NCI-H774 (cell line): ENCODE data around the gene FAM227B.
"Not testable (repeated sequence)": the region's sequence is repeated elsewhere in the genome, so short reads cannot be mapped to it uniquely, and the experiment has no call there.

Experiments used
- DNase-seq: peaks from one replicate; lab custom pipeline; 2025; lab: John Stamatoyannopoulos, UW

The FAM227B gene

DNA sequence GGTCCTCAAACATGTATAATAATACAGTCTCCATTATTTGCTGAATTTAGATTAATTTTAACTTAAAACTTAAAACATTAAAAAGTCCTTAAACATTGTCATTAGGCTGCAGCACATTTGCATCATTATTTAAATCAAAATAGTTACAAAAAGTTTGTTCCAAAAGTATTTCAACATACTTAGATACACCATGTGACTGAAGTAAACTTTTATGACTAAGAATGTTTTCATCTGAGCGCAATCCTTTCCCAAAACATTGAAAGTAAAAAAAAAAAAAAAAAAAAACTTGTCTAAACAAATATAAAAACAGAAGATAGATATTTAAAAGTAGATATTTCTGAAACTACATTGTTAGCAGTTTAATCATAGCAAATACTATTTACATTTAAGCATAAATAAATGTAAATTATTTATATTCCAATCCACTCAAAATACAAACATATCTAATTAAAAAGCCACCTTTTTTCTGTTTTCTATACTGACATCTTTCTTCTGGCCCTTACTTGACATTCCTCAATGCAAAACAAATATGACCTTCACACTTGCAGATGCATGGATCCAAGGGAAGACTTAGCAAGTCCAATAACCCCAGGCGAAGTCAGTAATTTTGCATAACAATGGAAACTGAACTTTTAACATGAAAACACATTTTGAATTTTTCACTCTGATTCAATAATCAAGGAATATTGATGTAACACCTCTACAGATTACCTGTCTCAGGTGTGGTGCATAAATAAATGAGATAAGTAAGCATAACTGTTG, 10.3 kb downstream of the FAM227B start:
- no peak for DNase-seq

DNA sequence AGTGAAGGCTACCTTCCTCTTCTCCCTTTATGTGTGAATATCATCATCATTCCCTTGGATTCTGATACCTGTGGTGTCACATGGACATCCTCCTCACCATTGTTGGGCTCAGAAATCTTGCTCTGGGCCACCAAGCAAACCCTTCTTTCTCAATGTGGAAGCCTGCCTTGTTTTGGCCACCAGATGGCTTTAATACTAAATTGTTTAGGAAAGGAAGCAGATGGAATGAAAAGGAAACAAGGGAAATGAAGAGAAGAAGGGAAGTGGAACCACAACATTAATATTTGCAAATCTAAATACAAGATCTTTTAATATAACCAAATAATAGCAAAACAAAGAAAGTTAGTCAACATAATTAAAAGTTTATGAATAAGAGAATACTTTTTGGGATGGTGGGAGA, 14.0 kb downstream of the FAM227B start:
- DNase-seq = no peak

DNA sequence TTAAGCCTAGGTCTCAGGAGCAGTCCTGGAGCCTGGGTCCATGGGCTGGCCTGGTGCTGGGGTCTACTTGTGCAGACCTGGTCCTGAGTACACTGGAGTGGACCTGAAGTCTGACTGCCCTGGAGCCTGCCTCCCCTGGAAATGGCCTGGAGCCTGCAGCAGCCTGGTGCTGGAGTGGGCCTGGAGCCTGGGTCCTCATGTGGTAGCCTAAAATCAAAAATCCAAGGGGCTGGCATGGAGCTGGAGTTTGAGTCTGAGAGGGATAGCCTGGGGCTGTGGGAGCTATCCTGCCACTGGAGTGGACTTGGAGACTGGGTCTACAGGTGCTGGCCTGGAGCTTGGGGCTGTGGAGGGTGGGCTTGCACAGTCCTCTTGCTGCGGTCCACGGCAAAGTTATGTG, 15.0 kb downstream of the FAM227B start:
- DNase-seq = no peak

DNA sequence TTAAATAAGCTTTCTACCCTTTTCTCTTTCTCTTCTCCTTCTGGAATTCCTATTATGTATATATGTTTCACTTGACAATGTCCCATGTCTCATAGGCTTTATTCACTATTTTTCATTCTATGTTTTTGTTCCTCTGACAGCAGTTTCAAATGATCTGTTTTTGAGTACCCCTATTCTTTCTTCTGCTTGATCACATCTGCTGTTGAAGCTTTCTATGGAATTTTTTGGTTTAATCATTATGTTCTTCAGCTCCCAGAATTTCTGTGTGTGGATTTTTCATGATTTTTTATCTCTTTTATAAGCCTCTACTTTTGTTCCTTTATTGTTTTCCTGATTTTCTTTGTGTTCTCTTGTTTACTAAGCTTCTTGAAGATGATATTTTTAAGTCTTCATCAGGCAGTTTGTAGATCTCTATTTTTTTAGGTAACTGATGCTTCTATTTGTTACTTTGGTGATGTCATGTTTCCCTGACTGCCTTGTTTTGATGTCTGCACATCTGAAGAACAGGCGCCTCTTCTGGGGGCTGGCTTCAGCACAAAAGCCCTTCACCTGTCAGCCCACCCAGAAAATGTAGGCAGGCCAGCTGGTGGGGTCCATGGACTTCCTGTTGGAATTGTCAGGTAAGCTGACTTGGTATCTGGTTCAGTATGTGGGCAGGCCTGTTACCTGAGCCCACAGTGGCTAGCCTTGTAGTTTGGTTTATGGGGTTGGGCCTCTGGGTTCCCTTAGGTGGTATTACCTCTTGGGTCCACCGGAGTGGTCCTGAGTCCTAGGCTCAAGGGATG, 15.8 kb downstream of the FAM227B start:
- no peak for DNase-seq

DNA sequence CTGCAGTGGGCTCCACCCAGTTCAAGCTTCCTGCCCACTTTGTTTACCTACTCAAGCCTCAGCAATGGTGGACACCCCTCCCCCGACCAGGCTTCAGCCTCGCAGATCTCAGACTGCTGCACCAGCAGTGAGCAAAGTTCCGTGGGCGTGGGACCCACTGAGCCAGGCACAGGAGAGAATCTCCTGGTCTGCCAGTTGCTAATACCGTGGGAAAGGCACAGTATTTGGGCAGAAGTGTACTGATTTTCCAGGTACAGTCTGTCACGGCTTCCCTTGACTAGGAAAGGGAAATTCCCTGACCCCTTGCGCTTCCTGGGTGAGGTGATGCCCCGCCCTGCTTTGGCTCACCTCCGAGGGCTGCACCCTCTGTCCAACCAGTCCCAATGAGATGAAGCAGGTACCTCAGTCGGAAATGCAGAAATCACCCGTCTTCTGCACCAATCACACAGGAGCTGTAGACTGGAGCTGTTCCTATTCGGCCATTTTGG, 27.7 kb downstream of the FAM227B start:
- not testable (repeated sequence) for DNase-seq

DNA sequence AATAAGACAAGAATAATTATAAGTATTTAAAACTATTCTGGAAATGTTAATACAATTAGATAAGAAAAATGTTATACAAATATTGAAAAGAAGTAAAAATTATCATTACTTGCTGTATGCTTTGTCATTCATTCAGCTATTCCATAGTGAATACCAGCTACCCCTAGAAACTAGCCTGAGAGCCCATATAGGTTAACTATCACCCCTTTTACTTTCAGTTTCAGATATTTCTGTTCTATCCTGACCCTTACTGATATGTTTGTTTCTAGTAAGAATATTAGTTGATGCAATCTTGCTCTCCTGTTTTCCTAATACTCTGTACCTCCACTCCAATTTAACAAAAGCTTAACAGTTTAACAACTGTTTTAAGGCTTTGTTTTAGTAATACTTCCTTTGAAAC, 31.6 kb downstream of the FAM227B start:
- no peak for DNase-seq

DNA sequence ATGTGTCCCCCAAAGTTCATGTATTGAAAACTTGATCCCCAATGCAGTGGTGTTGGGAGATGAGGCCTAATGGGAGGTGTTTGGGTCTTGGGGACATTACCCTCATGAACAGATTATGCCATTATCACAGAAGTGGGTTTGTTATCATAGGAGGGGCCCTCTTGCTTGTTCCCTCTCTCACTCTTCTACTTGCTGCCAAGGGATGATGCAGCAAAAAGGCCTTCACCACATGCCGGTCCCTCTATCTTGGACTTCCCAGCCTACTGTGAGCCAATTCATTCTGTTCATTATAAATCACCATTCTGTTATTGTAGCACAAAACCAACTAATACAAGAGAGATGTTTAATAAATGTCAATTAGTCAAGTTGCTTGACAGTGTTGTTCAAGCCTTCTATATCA, 47.2 kb downstream of the FAM227B start:
- DNase-seq = no peak

DNA sequence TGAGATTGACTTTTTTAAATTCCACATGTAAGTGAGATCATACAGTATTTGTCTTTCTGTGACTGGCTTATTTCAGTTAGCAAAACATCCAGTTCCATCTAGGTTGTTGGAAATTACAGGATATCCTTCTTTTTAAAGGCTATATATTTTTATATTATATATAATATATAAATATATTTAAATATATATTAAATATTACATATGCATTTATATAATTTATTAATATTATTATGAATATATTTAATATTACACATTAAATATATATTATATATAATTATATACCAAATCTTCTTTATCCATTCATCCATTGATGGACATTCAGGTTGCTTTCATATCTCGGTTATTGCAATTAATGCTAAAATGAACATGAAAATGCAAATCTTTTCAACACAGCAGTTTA, 49.9 kb downstream of the FAM227B start:
- DNase-seq = no peak

DNA sequence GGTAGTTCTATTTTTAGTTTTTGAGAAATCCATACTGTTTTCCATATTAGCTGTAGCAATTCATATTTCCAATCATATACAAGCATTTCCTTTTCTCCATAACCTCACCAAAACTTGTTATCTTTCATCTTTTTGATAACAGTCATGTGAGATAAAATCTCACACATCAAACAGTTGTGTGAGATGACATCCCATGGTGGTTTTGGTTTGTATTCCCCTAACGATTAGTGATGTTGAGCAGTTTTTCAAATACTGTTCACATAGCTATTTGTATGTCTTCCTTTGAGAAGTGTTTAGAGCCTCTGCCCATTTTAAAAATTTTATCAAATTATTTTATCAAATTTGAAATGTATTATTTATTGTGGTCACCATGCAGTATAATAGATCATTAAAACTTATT, 50.4 kb downstream of the FAM227B start:
- no peak for DNase-seq

DNA sequence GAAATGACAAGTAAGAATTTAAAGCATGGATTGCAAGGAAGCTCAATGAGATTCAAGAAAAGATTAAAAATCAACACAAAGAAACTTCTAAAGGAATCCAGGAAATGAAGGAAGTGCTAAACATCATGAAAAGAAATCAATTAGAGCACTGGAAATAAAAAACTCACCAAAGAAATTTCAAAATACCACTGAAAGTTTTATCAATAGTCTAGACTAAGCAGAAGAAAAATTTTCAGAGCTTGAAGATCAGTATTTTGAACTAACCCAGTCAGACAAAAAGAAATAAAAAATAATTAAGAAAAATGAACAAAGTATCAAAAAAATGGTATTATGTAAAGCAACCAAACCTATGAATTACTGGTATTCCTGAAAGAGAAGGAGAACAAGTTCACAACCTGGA, 60.6 kb downstream of the FAM227B start:
- DNase-seq = no peak

DNA sequence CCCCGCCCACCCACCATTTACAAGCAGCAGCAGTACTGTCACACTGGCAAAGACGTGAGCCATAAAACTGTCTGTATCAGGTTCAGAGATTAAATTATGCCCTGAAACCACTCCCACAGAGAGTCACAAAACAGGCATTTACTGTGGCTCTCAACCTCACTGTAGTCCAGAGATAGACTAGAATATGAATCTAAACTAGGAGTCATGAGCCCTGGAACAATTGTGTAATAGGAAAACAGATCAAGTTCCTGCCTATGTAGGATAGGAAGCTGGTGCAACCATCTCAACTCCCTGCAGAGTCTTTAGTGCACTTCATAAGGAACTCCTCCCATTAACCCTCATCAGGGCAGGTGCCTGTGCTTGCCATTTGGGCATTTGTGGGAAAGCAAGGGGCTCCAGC, 61.7 kb downstream of the FAM227B start:
- DNase-seq = no peak

DNA sequence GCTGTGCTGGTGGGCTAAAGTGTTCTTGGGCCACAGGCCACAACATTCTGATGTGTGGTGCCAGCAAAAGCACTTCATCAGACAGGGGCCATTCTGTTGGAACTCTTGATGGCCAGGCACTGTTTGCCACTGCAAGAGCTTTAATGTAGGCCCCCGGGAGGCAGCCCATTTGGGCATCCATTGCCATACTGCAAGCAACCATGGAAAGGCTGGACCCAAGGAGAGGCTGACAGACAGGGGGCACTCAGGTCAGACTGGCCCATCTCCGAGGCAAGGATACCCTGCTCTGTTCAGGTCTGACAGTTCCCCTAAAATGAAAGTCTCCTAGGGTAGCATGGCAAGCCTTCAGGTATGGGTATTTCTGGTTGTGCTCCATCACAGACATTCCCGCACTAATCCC, 64.2 kb downstream of the FAM227B start:
- DNase-seq = no peak

DNA sequence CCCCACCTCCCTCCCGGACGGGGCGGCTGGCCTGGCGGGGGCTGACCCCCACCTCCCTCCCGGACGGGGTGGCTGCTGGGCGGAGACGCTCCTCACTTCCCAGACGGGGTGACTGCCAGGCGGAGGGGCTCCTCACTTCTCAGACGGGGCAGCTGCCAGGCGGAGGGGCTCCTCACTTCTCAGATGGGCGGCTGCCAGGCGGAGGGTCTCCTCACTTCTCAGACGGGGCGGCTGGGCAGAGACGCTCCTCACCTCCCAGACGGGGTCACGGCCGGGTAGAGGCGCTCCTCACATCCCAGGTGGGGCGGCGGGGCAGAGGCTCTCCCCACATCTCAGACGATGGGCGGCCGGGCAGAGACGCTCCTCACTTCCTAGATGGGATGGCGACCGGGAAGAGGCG, 70.3 kb downstream of the FAM227B start:
- DNase-seq = not testable (repeated sequence)

DNA sequence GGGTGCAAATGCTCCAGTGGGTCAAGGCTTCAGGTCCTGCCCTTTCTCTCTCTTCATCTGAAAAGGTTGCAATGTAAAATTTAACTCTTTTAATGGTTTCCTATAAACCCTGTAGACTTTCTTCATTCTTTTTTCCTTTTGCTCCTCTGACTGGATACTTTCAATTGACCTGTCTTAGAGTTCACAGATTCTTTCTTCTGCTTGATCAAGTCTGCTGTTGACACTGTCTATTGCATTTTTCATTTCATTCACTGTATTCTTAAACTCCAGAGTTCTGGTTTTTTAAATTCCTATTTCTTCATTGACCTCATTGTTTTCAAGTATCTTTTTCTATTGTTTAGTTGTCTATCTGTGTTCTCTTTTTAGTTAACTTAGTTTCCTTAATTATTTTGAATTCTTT, 82.1 kb downstream of the FAM227B start:
- DNase-seq = no peak

DNA sequence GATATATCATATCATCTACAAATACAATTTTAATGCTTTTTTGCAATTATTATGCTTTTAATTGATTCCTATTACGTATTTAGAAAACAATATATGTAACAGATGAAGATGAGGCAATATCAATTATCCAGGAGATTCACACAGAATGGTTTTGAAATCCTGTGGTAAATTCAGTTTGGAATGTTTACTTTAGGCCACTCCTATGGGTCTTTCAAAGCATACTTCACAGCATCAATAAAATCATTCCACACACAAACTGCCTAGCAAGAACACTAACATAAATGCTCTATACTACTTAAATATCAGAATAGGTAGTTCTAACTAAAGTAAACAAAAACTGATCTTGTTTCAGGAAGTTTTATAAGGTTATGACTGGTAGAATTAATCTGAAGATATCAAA, 90.5 kb downstream of the FAM227B start:
- no peak for DNase-seq

DNA sequence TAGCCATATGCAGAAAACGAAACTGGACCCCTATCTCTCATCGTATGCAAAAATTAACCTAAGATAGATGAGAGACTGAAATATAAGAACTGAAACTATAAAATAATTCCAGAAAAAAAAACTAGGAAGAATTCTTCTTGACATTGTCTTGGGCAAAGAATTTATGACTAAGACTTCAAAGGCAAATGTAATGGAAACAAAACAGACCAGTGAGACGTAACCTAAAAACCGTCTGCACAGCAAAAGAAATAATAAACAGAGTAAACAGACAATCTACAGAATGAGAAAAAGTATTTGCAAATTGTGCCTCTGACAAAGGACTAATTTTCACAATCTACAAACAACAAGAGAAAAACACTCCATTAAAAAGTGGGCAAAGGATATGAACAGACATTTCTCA, 92.3 kb downstream of the FAM227B start:
- DNase-seq = no peak

DNA sequence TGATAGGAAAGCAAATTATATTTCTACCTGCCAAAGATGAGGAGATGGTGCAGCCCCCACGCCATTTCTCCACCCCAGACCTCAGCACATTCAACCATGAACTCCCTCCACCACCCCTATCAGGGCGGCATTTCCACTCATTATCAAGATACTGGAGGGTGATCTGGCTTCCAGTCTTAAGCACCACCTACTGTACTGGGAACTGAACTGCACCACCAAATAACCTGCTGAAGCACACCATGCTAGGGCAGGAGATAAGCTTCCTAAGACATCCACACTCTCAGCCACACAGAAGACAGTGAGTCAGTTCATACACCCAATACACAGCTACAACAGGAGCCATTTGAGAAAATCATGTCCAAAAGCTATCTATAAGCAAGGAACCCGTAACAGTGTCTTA, 98.8 kb downstream of the FAM227B start:
- no peak for DNase-seq

DNA sequence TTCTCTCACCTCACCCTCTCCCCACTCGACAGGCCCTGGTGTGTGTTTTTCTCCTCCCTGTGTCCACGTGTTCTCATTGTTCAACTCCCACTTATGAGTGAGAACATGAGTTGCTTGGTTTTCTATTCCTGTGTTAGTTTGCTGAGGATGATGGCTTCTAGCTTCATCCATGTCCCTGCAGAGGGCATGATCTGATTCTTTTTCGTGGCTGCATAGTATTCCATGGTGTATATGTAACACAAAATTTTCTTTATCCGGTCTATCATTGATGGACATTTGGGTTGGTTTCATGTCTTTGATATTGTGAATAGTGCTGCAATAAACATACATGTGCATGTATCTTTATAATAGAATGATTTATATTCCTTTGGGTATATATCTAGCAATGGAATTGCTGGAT, 107.9 kb downstream of the FAM227B start:
- not testable (repeated sequence) for DNase-seq

DNA sequence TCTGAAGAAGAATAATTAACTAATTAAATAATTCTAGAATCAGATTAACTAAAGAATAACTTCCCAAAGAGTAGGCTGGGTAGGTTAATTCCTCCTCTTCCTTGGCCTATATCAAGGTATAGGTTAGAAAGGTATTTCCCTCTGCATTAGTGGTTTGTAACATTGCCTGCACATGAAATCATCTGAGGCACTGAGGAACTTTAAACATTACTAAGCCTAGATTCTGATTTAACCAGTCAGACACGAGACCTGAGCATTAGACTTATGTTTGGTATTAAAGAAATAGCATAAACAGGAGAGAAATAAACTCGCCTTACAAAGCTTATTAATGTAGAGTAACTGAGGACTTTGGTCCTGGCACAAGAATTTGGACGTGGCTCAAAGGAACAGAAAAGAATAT, 113.4 kb downstream of the FAM227B start:
- no peak for DNase-seq

DNA sequence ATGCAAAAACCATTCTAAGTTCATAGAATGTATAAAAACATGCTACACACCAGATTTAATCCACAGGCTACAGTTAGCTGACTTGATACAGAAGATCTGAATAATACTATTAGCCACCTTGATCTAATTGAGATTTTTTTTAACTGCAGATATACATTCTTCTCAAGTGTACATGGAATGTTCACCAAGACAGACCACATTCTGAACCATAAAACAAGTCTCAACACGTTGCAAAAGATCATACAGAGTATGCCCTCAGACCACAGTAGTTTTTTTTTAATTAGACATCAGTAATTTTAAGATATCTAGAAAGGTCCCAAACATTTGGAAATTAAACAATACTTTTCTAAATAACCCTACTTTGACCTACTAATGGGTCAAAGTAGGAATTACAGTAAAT, 114.3 kb downstream of the FAM227B start:
- DNase-seq = no peak

DNA sequence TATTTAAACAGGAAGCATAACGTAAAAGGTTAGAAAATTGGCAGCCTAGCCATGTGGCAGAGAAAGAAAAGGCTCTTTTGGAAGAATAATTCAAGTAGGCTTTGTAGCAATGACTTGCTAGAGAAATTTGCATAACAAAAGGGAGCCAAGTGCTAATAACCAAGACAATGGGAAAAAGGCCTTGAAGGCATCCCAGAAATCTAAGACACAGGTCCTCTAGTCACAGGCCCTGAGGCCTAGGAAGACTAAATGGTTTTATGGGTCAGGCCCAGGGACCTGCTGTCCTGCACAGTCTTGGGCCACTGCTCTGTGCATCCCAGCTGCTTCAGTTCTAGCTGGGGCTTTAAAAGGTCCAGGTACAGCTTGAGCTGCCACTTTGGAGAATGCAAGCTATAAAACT, 119.0 kb downstream of the FAM227B start:
- no peak for DNase-seq

DNA sequence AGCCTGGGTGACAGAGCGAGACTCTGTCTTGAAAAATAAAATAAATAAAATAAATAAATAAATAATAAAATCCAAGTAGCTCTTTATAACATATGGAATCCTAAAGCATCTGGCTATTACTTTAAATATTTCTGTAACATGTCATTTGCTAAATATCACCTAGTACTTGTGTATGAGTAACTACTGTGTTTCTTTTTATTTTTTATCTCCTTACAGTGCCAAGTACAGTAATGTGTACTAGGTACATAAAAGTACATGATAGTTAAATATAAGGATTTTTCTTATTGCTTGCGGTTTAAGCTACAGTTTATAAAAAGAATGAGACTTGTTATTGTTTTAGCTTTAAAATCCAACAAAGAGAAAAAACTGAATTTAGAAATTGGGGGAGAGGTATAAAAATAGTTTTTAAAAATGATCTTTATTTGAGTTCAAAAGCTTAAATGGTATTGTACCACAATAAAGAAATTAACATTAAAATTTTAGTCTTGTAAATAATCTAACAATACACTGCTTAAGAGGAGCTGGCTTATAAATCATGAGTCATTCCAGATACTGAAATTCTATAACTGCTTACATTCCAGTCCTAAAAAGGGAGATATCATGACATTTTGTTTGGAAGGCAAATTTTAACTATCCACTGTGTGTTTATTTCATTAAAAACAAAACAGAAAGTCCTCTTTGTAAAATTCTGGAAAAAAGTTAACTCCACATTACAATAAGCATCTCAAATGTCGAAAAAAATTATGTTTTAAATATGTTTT, 124.4 kb downstream of the FAM227B start:
- DNase-seq = no peak

DNA sequence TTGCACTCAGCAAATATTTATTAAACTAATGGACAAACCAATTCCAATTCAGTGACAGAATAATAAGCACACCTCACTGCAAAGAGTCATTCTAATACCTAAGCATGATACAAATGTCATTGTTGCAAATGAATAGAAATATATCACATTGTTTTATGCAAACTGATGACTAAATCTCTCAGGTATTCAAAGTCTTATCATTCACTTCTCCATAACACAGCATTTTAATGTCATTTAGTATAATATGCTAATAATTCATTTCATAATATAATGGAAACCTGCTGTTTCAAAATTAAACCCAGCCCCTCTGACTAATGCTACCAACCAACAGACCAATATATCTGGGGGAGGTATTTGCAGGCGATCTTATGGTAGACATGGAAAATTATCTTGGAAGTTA, 125.8 kb downstream of the FAM227B start:
- no peak for DNase-seq
